ENCODE data around the gene CGA.

GRCh38 chr6:87101067-87101466, 6.2 kb upstream of the CGA start:
- TF ChIP-seq POLR2AphosphoS5 (IDR thresholded peaks at IDR 0.05; ENCODE audit: insufficient read depth in 1 of 2, low read depth in 1 of 2), result no peak
- TF ChIP-seq CTCF (IDR thresholded peaks at IDR 0.05), result no peak
